ENCODE measurements around the gene RNF126.

DNA sequence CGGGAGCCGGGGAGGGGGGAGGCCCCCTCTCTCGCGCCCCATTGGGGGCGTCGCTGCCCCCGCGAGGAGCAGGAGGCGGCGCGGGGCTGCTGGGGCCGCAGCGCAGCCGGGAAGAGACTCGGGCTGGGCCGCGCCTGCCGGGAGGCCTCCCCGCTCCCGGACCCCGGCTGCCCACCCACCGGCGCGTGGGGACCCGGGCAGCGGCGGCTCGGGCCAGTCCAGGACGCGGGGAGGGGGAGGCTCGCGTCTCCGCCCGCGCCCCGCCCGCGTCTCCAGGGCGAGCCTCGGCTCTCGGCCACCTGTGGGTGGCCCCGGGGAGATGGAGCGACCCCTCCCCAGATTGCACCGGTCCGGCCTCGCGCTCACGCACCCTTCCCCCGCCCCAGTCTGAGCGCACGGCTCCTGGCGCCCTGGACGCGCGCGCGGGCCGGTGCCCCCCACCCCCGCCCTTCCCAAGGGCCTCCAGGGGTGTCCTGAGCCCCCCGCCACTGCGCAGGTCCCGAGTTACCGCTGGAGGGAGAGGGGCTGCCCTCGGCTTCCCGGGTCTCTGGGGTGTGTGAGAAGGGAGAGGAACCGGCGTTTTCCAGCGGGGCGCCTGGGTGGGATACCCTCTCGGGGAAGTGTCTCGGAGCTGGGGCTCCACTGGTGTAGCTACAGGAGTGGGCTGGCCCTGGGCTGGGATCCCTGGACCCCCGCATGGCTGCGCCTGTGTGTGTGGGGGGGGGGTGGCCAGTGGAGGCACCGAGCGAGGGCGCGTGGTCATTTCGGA is 46.4 kb upstream of the RNF126 start:
- no peak for TF ChIP-seq POLR2A (IDR thresholded peaks at IDR 0.05)
- no peak for TF ChIP-seq CTCF (IDR thresholded peaks at IDR 0.05)

Data from body of pancreas (tissue), 4 donors.